Keratinocyte (primary cell): ENCODE results near the gene NAALADL2. TPM values are rescaled to one million over a fixed set of nuclear protein-coding genes. Genes with fewer than 3 reads are reported as not detected.

Source experiments
- DNase-seq: peaks from one replicate; pipeline ENCODE4 v3.0.0-alpha.2; 2011; ENCODE audit warnings: low read depth, missing footprints, low spot score
- FAIRE-seq: peaks from 2 replicates; lab custom pipeline; 2011; peaks lifted over from hg19 to GRCh38; lab: Jason Lieb, UNC
- H2AFZ ChIP-seq: 2 replicates; pipeline ENCODE4 v1.6.0; 2012; ENCODE audit warnings: low read length, control low read depth, inconsistent platforms; ENCODE audit not compliant: control insufficient read depth
- H3K27ac ChIP-seq: 2 replicates; pipeline ENCODE4 v1.5.1; 2011; ENCODE audit warnings: low read length; ENCODE audit not compliant: control insufficient read depth, insufficient read depth
- H3K27me3 ChIP-seq: 3 replicates; pipeline ENCODE4 v1.6.0; 2011; ENCODE audit warnings: low read length; ENCODE audit not compliant: control insufficient read depth, insufficient read depth; ENCODE audit errors: extremely low read depth
- H3K36me3 ChIP-seq, 2 experiments: 2 replicates in 1 of 2; 3 replicates in 1 of 2; pipeline ENCODE4 v1.5.1; 2011; ENCODE audit warnings: low read length in 2 of 2, mild to moderate bottlenecking in 1 of 2; ENCODE audit not compliant: control insufficient read depth in 2 of 2, insufficient read depth in 2 of 2; ENCODE audit errors: extremely low read depth in 1 of 2
- H3K4me1 ChIP-seq: 3 replicates; pipeline ENCODE4 v1.5.1; 2011; ENCODE audit warnings: low read length; ENCODE audit not compliant: control insufficient read depth, insufficient read depth; ENCODE audit errors: extremely low read depth
- H3K4me2 ChIP-seq: 3 replicates; pipeline ENCODE4 v1.6.0; 2011; ENCODE audit warnings: low read depth, low read length; ENCODE audit not compliant: control insufficient read depth, insufficient read depth; ENCODE audit errors: extremely low read depth
- H3K4me3 ChIP-seq, 3 experiments: fragments of 200-600 bp in 1 of 3; sonication (generic) in 1 of 3; 2 replicates in 2 of 3; 3 replicates in 1 of 3; pipeline ENCODE4 v1.5.1; 2011 to 2016; ENCODE audit warnings: low read length in 3 of 3, mild to moderate bottlenecking in 3 of 3, control low read depth in 2 of 3, inconsistent platforms in 1 of 3, low read depth in 1 of 3, mixed read lengths in 1 of 3, mixed run types in 1 of 3, moderate library complexity in 1 of 3; ENCODE audit not compliant: control insufficient read depth in 2 of 3, insufficient read depth in 2 of 3; ENCODE audit errors: extremely low read depth in 1 of 3
- H3K79me2 ChIP-seq: 2 replicates; pipeline ENCODE4 v1.6.0; 2012; ENCODE audit warnings: low read length; ENCODE audit not compliant: control insufficient read depth, insufficient read depth
- H3K9ac ChIP-seq: 3 replicates; pipeline ENCODE4 v1.6.0; 2011; ENCODE audit warnings: low read length; ENCODE audit not compliant: control insufficient read depth, insufficient read depth; ENCODE audit errors: extremely low read depth
- H3K9me1 ChIP-seq: 3 replicates; pipeline ENCODE4 v1.6.0; 2011; ENCODE audit warnings: low read length; ENCODE audit not compliant: control insufficient read depth, insufficient read depth; ENCODE audit errors: extremely low read depth
- H3K9me3 ChIP-seq: 2 replicates; pipeline ENCODE4 v1.5.1; 2012; ENCODE audit warnings: low read depth, low read length; ENCODE audit not compliant: control insufficient read depth
- H4K20me1 ChIP-seq: 3 replicates; pipeline ENCODE4 v1.6.0; 2011; ENCODE audit warnings: low read length; ENCODE audit not compliant: control insufficient read depth, insufficient read depth; ENCODE audit errors: extremely low read depth
- EZH2 ChIP-seq: IDR thresholded peaks from one replicate; pipeline ENCODE4 v1.6.1; 2012; ENCODE audit warnings: inconsistent platforms, mild to moderate bottlenecking, low read length, moderate library complexity
- dilution Hi-C: fragments of 300-500 bp; cut with MboI; formaldehyde crosslinking; loops from one replicate; pipeline ENCODE4 v1.7.0; 2020; ENCODE audit warnings: low sequenced_read_pairs; ENCODE audit not compliant: extremely low pct_ligation_motif_present
- polyA plus RNA-seq, 5 experiments: library from polyadenylated mRNA; depleted of rRNA in 3 of 5; stranded (reverse) in 3 of 5; stranded (forward) in 1 of 5; unstranded in 1 of 5; fragments of >200 nt; gene quantifications; 1 replicate in 1 of 5; 2 replicates in 3 of 5; 3 replicates in 1 of 5; pipeline versions ENCODE4 v1.2.1 to v1.2.3, GENCODE V29; 2011 to 2012; ENCODE audit warnings: missing spikeins in 2 of 5, low read depth in 1 of 5, low replicate concordance in 1 of 5
- TF ChIP-seq, protein P1 (sequence below), 3 experiments: IDR thresholded peaks in 1 of 3; conservative IDR thresholded peaks in 1 of 3; optimal IDR thresholded peaks in 1 of 3; 2 replicates in 2 of 3; 3 replicates in 1 of 3; pipeline versions ENCODE3 to v1.5.1; 2011; ENCODE audit warnings: low read length in 3 of 3, mild to moderate bottlenecking in 3 of 3, moderate library complexity in 2 of 3, control low read depth in 1 of 3, inconsistent platforms in 1 of 3; ENCODE audit not compliant: insufficient read depth in 2 of 3; ENCODE audit errors: extremely low read depth in 1 of 3

Gene NAALADL2
- polyA plus RNA-seq, 1 donor (not counting 4 experiments of a cell fraction or from before 2014, with no cell fraction given), result 0.75 TPM

DNA sequence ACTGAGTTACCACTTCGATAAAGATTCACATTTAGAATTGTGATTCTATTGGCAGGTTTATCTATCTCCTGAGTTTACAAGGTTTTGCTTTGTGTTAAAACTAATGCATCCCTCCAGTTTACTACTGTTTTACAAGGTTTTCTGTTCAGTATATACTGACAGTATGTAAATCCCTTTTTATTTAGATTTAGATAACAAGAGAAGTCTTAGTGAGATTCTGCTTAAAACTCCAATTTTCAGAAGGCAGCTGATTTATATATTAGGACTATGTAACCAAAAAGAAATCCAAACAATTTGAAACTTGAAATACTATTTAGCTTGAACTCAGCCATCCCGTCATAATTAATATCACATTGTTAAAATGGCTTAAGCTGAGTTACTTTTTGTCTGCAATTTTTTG lies 619.2 kb downstream of the NAALADL2 start:
- H3K9ac ChIP-seq, result no peak overlapping the region
- H3K36me3 ChIP-seq, result no peaks in the 10 kb centered on the region
- H3K79me2 ChIP-seq, result no peaks in the 10 kb centered on the region
- H2AFZ ChIP-seq, result no peak overlapping the region
- no peaks in the 10 kb centered on the region for H3K4me1 ChIP-seq
- FAIRE-seq, result no peak
- no peaks in the 10 kb centered on the region for H3K27me3 ChIP-seq
- no peaks in the 10 kb centered on the region for H3K9me3 ChIP-seq
- H3K4me3 ChIP-seq, result no peak overlapping the region
- H3K4me2 ChIP-seq, result no peak overlapping the region
- H3K9me1 ChIP-seq, result no peaks in the 10 kb centered on the region
- H3K27ac ChIP-seq, result no peak overlapping the region
- TF ChIP-seq, protein P1, sequence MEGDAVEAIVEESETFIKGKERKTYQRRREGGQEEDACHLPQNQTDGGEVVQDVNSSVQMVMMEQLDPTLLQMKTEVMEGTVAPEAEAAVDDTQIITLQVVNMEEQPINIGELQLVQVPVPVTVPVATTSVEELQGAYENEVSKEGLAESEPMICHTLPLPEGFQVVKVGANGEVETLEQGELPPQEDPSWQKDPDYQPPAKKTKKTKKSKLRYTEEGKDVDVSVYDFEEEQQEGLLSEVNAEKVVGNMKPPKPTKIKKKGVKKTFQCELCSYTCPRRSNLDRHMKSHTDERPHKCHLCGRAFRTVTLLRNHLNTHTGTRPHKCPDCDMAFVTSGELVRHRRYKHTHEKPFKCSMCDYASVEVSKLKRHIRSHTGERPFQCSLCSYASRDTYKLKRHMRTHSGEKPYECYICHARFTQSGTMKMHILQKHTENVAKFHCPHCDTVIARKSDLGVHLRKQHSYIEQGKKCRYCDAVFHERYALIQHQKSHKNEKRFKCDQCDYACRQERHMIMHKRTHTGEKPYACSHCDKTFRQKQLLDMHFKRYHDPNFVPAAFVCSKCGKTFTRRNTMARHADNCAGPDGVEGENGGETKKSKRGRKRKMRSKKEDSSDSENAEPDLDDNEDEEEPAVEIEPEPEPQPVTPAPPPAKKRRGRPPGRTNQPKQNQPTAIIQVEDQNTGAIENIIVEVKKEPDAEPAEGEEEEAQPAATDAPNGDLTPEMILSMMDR (optimal IDR thresholded peaks at IDR 0.05 in 1 of 3, IDR thresholded peaks at IDR 0.05 in 1 of 3, conservative IDR thresholded peaks at IDR 0.05 in 1 of 3; ENCODE audit: extremely low read depth in 1 of 3, insufficient read depth in 2 of 3, low read length in 3 of 3), result no peak
- no peak for TF ChIP-seq EZH2
- no peak for DNase-seq
- dilution Hi-C loops, result no loop called here
- H4K20me1 ChIP-seq, result no peaks in the 10 kb centered on the region

DNA sequence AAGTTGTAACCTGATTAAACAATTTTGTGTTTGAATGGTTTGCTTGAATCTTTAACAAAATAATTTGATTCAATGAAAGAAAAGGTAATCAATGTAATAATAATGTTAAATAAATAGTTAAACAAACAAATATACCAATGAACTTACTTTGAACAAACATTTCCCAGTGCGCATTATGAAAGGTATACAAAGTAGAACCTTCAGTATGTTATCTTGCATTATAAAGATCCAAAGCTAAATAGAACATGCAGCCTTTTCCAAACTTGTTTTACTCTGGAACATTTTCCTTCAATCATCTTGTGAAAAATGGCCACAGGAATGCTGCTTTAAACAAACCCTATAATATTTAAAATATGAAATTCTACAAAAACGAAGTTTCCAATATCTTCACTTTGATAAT lies 620.0 kb downstream of the NAALADL2 start:
- no peaks in the 10 kb centered on the region for H4K20me1 ChIP-seq
- no peaks in the 10 kb centered on the region for H3K27me3 ChIP-seq
- FAIRE-seq (no peak), DNase-seq (no peak)
- H3K4me2 ChIP-seq, result no peak overlapping the region
- no peaks in the 10 kb centered on the region for H3K9me1 ChIP-seq
- H3K79me2 ChIP-seq, result no peaks in the 10 kb centered on the region
- no peaks in the 10 kb centered on the region for H3K36me3 ChIP-seq
- H3K9ac ChIP-seq, result no peak overlapping the region
- no peak for TF ChIP-seq EZH2
- TF ChIP-seq, protein P1 (optimal IDR thresholded peaks at IDR 0.05 in 1 of 3, IDR thresholded peaks at IDR 0.05 in 1 of 3, conservative IDR thresholded peaks at IDR 0.05 in 1 of 3; ENCODE audit: extremely low read depth in 1 of 3, insufficient read depth in 2 of 3, low read length in 3 of 3), result no peak
- H2AFZ ChIP-seq, result no peak overlapping the region
- dilution Hi-C loops, result no loop called here
- H3K9me3 ChIP-seq, result no peaks in the 10 kb centered on the region
- no peak overlapping the region for H3K27ac ChIP-seq
- H3K4me3 ChIP-seq, result no peak overlapping the region
- no peaks in the 10 kb centered on the region for H3K4me1 ChIP-seq
